Mucosa of stomach (tissue), 1 donor: ENCODE data around the gene CARF.
"Not testable (repeated sequence)": the region's sequence is repeated elsewhere in the genome, so short reads cannot be mapped to it uniquely, and the experiment has no call there.

Experiments
- H3K27me3 ChIP-seq: one replicate; pipeline ENCODE4 v1.7.0; 2013; ENCODE audit warnings: mild to moderate bottlenecking, low read length; ENCODE audit not compliant: control insufficient read depth, insufficient read depth
- H3K36me3 ChIP-seq: one replicate; pipeline ENCODE4 v1.7.0; 2013; ENCODE audit warnings: low read length; ENCODE audit not compliant: control insufficient read depth, insufficient read depth
- H3K4me1 ChIP-seq: one replicate; pipeline ENCODE4 v1.7.0; 2013; ENCODE audit warnings: mild to moderate bottlenecking, low read length; ENCODE audit not compliant: control insufficient read depth, insufficient read depth
- H3K4me3 ChIP-seq: one replicate; pipeline ENCODE4 v1.7.0; 2013; ENCODE audit warnings: low read length
- H3K9ac ChIP-seq: one replicate; pipeline ENCODE4 v1.7.0; 2013; ENCODE audit warnings: mild to moderate bottlenecking, low read length, moderate library complexity
- H3K9me3 ChIP-seq: one replicate; pipeline ENCODE4 v1.7.0; 2013; ENCODE audit warnings: mild to moderate bottlenecking, low read length, moderate library complexity; ENCODE audit not compliant: control insufficient read depth
- donor health status: Pancreatic carcinoma.

CARF gene

DNA sequence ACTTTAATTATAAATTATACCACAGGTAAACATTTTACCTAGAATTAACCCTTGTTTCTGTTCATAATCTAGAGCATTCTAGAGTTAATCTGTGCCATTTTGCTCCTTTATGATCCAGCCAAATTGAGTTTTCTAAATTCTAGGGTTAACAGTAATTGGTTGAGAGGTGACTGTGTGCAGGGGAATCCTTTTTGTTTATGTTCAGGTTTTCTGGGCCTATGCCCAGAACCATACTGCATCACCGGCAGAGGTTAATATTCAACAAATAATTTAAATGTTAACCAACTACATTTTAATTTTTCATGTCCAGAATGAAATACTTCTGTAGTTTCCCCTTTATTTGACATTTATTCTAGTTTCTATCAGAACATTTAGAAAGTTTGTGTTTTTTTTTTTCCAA lies 32.3 kb downstream of the CARF start:
- Histone ChIP-seq H3K27me3 (no peaks in the 10 kb centered on the region), H3K4me1 (no peaks in the 10 kb centered on the region), H3K36me3 (no peaks in the 10 kb centered on the region), H3K9me3 (no peaks in the 10 kb centered on the region), H3K9ac (no peak overlapping the region), H3K4me3 (no peak overlapping the region)

GRCh38 chr2:202944816-202945215 lies 32.7 kb downstream of the CARF start:
- Histone ChIP-seq H3K4me1 (no peaks in the 10 kb centered on the region), H3K4me3 (no peak overlapping the region), H3K27me3 (no peaks in the 10 kb centered on the region), H3K36me3 (no peaks in the 10 kb centered on the region), H3K9me3 (no peaks in the 10 kb centered on the region), H3K9ac (no peak overlapping the region)

GRCh38 chr2:202945497-202945896 lies 33.4 kb downstream of the CARF start:
- Histone ChIP-seq H3K9ac (no peak overlapping the region), H3K4me1 (no peaks in the 10 kb centered on the region), H3K36me3 (no peaks in the 10 kb centered on the region), H3K27me3 (no peaks in the 10 kb centered on the region), H3K9me3 (no peaks in the 10 kb centered on the region), H3K4me3 (no peak overlapping the region)

- H3K4me1 ChIP-seq, H3K4me3 ChIP-seq, H3K9ac ChIP-seq, H3K27me3 ChIP-seq, H3K36me3 ChIP-seq, H3K9me3 ChIP-seq: not testable (repeated sequence)
Observed at GRCh38 chr2:202949333-202949732, 37.3 kb downstream of the CARF start.

GRCh38 chr2:202950592-202950991 lies 38.5 kb downstream of the CARF start:
- Histone ChIP-seq H3K4me3 (no peak overlapping the region), H3K9ac (no peak overlapping the region), H3K4me1 (no peaks in the 10 kb centered on the region), H3K9me3 (no peaks in the 10 kb centered on the region), H3K36me3 (no peaks in the 10 kb centered on the region), H3K27me3 (no peaks in the 10 kb centered on the region)

- Histone ChIP-seq H3K9ac (no peak overlapping the region), H3K36me3 (no peaks in the 10 kb centered on the region), H3K4me1 (no peaks in the 10 kb centered on the region), H3K4me3 (no peak overlapping the region), H3K9me3 (no peaks in the 10 kb centered on the region), H3K27me3 (no peaks in the 10 kb centered on the region)
Observed at GRCh38 chr2:202960524-202960923, 48.4 kb downstream of the CARF start.

GRCh38 chr2:202963712-202964111 lies 51.6 kb downstream of the CARF start:
- Histone ChIP-seq H3K9ac (no peak overlapping the region), H3K27me3 (no peaks in the 10 kb centered on the region), H3K4me3 (no peak overlapping the region), H3K9me3 (no peaks in the 10 kb centered on the region), H3K36me3 (no peaks in the 10 kb centered on the region), H3K4me1 (no peaks in the 10 kb centered on the region)

- no peaks in the 10 kb centered on the region for H3K4me1 ChIP-seq
- no peaks in the 10 kb centered on the region for H3K36me3 ChIP-seq
- no peak overlapping the region for H3K4me3 ChIP-seq
- H3K9me3 ChIP-seq: no peaks in the 10 kb centered on the region
- no peak overlapping the region for H3K9ac ChIP-seq
- no peaks in the 10 kb centered on the region for H3K27me3 ChIP-seq
Observed at GRCh38 chr2:202965810-202966460, 53.9 kb downstream of the CARF start.

GRCh38 chr2:202969404-202969803 lies 57.3 kb downstream of the CARF start:
- H3K4me1 ChIP-seq, H3K9me3 ChIP-seq, H3K4me3 ChIP-seq, H3K27me3 ChIP-seq, H3K9ac ChIP-seq, H3K36me3 ChIP-seq: not testable (repeated sequence)

DNA sequence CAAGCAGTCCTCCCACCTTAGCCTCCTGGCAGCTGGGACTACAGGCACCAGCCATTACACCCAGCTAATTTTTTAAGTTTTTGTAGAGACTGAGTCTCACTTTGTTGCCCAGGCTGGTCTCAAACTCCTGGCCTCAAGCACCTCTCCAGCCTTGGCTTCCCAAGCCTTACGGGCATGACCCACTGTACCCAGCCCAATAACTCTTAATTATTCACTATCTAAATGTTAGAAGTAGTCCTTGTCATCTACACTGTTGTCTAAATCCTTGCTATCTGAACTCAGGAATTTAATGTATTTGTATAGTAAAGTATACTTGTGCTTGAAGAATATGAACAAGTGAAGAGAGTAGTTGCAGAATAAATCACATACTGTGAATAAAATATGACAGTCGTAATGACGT lies 64.7 kb downstream of the CARF start:
- no peak overlapping the region for H3K4me3 ChIP-seq
- no peaks in the 10 kb centered on the region for H3K9me3 ChIP-seq
- no peaks in the 10 kb centered on the region for H3K4me1 ChIP-seq
- no peaks in the 10 kb centered on the region for H3K36me3 ChIP-seq
- no peaks in the 10 kb centered on the region for H3K27me3 ChIP-seq
- no peak overlapping the region for H3K9ac ChIP-seq

GRCh38 chr2:202982779-202983491 lies 70.9 kb downstream of the CARF start:
- Histone ChIP-seq H3K36me3 (peaks cover 3% of the 10 kb centered on the region), H3K4me1 (no peaks in the 10 kb centered on the region), H3K27me3 (no peaks in the 10 kb centered on the region), H3K4me3 (no peak overlapping the region), H3K9ac (no peak overlapping the region), H3K9me3 (no peaks in the 10 kb centered on the region)

- no peaks in the 10 kb centered on the region for H3K9me3 ChIP-seq
- H3K4me3 ChIP-seq: no peak overlapping the region
- H3K36me3 ChIP-seq: no peaks in the 10 kb centered on the region
- no peaks in the 10 kb centered on the region for H3K27me3 ChIP-seq
- H3K9ac ChIP-seq: no peak overlapping the region
- no peaks in the 10 kb centered on the region for H3K4me1 ChIP-seq
Observed at GRCh38 chr2:202989749-202990148, 77.7 kb downstream of the CARF start.
